Hematopoietic multipotent progenitor cell treated with erythropoietin and hydrocortisone succinate and interleukin-3 and kit ligand, for 6 days (in vitro differentiated cells): ENCODE data around the gene SLC6A6.

Experiments
- DNase-seq: peaks from one replicate; pipeline ENCODE4 v3.0.0-alpha.2; 2015

SLC6A6 gene

GRCh38 chr3:14525685-14526631, 123.6 kb downstream of the SLC6A6 start:
- DNase-seq, result no peak

DNA sequence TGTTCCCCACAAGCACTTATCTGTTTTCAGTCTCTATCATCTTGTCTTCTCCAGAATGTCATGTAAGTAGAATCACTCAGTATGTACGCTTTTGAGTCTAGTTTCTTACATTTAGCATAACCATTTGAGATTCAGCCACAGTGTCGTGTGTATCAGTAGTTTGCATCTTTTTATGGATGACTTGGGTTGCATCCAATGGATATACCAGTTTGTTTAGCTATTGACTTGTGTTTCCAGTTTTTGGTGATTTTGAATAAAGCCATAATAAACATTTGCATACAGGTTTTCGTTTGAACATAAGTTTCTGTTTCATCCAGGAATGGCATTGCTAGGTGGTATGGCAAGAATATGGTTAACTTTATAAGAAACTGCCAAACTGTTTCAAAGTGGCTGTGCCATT, 125.7 kb downstream of the SLC6A6 start:
- DNase-seq, result no peak

DNA sequence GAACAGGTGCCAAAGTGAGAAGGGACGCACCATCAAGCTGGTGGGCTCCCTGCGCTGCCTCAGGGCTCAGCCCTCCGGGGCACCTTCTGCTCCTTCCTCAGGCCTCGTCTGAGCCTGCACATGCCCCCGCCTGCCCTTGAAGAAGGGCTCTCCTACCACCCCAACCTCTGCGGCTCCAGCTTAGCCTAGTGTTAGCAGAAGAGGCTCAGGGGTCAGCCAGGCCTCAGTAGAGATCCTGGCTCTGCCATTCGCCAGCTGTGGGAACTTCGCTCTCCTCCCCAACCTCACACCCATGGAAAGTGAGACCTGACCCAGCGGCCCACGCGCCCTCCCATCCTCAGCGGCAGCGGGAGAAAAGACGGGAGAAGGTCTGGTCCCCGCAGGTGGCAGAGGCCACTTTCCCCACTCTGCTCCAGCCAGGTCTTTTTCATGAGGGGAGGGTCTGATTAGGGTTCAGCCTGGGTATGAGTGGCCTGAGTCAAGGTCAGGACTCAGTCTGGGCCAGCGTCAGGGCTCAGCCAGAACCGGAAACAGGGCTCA, 129.5 kb downstream of the SLC6A6 start:
- no peak for DNase-seq

GRCh38 chr3:14532691-14533456, 130.5 kb downstream of the SLC6A6 start:
- peak; percentile 29 for DNase-seq

GRCh38 chr3:14533457-14533958, 131.1 kb downstream of the SLC6A6 start:
- no peak for DNase-seq

GRCh38 chr3:14534516-14535191, 132.2 kb downstream of the SLC6A6 start:
- DNase-seq, result no peak

DNA sequence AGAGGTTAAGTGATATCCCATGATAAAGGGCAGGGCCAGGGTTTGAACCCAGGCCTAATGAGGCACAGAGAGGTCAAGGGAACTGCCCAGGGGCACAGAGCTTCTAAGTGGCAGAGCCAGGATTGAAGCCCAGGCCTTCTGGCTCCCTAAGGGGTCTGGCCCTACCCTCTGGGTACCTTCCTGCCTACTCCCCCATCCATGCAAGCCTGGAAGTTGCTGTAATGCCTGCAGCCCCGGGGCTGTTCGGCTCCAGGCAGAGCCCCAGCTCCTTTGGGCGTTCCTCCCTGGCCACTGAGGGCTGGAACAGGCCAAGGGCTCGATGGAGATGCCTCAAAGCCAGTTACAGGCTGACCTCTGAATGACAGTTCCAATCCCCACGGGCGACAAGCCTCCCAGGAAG, 133.2 kb downstream of the SLC6A6 start:
- DNase-seq, result no peak

DNA sequence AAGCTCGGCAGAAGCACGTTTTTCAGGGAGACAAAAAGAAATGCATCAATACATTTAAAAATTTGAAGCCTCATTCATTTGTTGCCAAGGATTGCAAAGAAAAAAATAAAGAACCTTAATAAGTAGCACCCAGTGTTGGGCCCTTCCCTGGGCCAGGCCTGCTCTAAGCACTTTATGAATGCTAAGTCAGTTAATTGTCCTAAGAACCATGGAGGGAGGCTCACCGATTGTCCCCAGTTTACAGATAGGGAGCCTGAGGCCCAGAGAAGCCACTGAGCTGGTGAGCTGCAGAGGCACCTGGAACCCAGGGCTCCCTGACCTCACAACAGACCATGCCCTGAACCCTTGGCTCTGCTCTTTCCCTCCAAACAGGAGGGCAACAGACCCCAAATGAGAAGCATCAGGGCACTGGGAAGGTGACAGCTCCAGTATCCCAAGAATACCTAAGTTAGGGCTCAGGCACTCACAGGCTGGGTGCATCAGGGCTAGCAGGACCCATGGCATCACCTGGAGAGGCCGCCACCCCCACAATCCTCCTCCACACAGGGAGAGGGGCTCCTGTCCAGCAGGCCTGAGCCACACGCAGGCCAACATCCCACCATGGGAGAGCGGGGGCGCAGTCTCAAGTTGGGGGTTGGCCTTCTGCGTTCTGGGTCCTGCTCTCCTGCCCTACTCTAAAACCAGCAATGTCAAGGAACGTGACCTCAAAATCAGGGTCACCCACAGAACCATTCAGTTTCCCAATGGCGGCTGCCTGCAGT, 133.8 kb downstream of the SLC6A6 start:
- no peak for DNase-seq

GRCh38 chr3:14536837-14537589, 134.6 kb downstream of the SLC6A6 start:
- DNase-seq, result no peak

- DNase-seq, result peak; percentile 33
These were observed 135.4 kb downstream of the SLC6A6 start for GRCh38 chr3:14537590-14538450.

GRCh38 chr3:14538451-14539088, 136.2 kb downstream of the SLC6A6 start:
- no peak for DNase-seq
